Progenitor cell of endocrine pancreas (in vitro differentiated cells): ENCODE data around the gene SVOP. TPM values are rescaled to one million over a fixed set of nuclear protein-coding genes. Genes with fewer than 3 reads are reported as not detected.

Experiments
- DNase-seq: peaks from one replicate; pipeline ENCODE4 v3.0.0; 2021; ENCODE audit warnings: low spot score; ENCODE audit not compliant: unreplicated experiment
- H3K27ac Mint-ChIP-seq: 2 replicates; pipeline ENCODE4 v1.8.0; 2021; ENCODE audit warnings: mild to moderate bottlenecking, moderate library complexity, mixed read lengths
- H3K27me3 Mint-ChIP-seq: 2 replicates; pipeline ENCODE4 v1.8.0; 2021; ENCODE audit warnings: mixed read lengths
- H3K36me3 Mint-ChIP-seq: 2 replicates; pipeline ENCODE4 v1.8.0; 2022; ENCODE audit warnings: mixed read lengths; ENCODE audit not compliant: insufficient read depth
- H3K4me1 Mint-ChIP-seq: 2 replicates; pipeline ENCODE4 v1.8.0; 2021; ENCODE audit warnings: low read depth, mixed read lengths
- H3K4me3 Mint-ChIP-seq: 2 replicates; pipeline ENCODE4 v1.8.0; 2021; ENCODE audit warnings: low read depth, mild to moderate bottlenecking, moderate library complexity, mixed read lengths
- H3K9me3 Mint-ChIP-seq: 2 replicates; pipeline ENCODE4 v1.8.0; 2021; ENCODE audit warnings: low read depth, mixed read lengths
- total RNA-seq: library from RNA; stranded (reverse); gene quantifications from 2 replicates; pipeline ENCODE4 v1.2.1, GENCODE V29; 2021
- TF ChIP-seq, protein P1 (sequence below): fragments of 200-600 bp; sonication (generic); IDR thresholded peaks from one replicate; pipeline ENCODE4 v1.5.0; 2021; ENCODE audit warnings: antibody characterized with exemption, mild to moderate bottlenecking; ENCODE audit not compliant: unreplicated experiment

SVOP gene
- total RNA-seq, 1 donor from 2014 or later: 1.7 TPM

DNA sequence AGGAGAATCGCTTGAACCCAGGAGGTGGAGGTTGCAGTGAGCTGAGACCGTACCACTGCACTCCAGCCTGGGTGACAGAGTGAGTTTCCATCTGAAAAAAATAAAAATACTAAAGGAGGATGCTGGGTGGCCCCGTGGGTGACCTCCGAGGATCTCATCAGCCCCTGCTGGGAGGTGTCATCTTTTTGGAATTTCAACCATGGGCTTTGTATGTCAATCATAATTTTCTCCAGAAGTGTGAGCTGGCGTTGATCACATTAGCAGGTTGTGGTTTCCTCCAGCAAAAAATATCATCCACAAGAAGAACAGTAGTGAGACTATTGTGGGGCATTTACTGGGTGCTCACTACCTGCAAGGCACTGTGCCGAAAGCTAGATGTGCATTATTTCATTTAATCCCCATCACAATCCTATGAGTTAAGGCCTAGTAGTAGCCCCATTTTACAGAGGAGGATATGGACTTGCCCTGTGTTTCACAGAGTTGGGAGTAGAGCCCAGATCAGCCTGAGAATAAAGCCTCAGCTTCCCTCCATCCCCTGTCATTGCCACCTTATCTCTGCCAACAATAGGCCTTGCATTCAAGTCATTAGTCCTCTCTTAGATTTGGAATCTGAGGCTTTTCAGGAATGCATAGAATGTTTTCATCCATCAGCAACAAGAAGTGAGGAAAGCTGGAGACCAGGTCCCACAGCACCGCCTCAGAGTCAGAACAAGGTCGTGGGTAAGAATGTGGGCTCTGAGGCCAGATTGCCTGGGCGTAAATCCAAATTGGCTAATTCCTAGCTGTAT is 39.8 kb downstream of the SVOP start:
- TF ChIP-seq, protein P1, sequence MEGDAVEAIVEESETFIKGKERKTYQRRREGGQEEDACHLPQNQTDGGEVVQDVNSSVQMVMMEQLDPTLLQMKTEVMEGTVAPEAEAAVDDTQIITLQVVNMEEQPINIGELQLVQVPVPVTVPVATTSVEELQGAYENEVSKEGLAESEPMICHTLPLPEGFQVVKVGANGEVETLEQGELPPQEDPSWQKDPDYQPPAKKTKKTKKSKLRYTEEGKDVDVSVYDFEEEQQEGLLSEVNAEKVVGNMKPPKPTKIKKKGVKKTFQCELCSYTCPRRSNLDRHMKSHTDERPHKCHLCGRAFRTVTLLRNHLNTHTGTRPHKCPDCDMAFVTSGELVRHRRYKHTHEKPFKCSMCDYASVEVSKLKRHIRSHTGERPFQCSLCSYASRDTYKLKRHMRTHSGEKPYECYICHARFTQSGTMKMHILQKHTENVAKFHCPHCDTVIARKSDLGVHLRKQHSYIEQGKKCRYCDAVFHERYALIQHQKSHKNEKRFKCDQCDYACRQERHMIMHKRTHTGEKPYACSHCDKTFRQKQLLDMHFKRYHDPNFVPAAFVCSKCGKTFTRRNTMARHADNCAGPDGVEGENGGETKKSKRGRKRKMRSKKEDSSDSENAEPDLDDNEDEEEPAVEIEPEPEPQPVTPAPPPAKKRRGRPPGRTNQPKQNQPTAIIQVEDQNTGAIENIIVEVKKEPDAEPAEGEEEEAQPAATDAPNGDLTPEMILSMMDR: no peak
- Mint-ChIP-seq H3K36me3 (no peaks in the 10 kb centered on the region), H3K4me1 (no peaks in the 10 kb centered on the region), H3K9me3 (no peaks in the 10 kb centered on the region), H3K27me3 (peaks cover 16% of the 10 kb centered on the region), H3K4me3 (no peak overlapping the region), H3K27ac (no peak overlapping the region)
- no peak for DNase-seq

DNA sequence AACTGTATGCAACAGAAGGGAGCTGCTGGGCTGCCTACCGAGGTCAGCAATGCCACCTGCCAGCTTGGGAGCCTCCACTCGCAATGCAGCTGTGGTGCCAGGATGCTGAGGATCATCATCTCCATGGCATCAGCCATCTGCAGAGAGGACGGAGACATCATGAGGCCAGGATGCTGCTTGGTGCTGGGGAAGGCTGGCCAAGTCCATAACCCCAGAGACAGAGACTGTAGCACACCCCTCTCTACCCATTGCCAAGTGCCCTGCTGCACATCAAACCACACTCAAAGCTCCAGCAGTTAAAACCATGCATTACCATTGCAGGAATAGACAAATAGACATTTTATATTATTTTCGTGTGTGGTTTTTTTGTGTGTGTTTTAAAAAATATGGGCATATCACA is 43.5 kb downstream of the SVOP start:
- no peak overlapping the region for H3K4me3 Mint-ChIP-seq
- no peaks in the 10 kb centered on the region for H3K9me3 Mint-ChIP-seq
- H3K27ac Mint-ChIP-seq: no peak overlapping the region
- no peaks in the 10 kb centered on the region for H3K4me1 Mint-ChIP-seq
- TF ChIP-seq, protein P1: no peak
- no peaks in the 10 kb centered on the region for H3K36me3 Mint-ChIP-seq
- DNase-seq: no peak
- peaks cover 8% of the 10 kb centered on the region for H3K27me3 Mint-ChIP-seq

DNA sequence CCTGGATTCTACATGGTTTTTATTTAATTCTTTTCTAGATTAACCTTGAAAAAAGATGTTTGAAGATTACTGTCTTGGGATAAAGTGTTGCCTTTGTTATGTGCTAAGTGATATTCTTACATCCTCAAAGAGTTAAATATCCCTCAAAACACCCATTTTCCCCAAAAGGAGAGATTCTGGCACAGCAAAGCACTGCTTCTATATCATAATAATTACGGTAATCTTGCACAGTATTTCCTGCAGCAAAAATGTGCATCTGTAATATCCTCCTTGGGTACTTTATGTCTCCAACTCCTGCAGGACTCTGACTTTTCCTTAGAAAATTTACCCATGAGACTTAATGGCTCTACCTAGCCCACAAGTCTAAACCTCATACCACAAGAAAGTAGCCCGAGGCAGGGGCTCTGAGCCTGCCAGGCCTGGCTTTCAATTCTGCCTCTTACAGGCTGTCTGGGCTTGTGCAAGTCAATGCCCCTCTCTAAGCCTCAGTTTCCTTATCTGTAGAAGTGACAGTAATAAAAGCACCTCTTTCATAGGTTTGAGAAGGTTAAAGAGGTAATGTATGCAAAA is 45.8 kb downstream of the SVOP start:
- no peak overlapping the region for H3K27ac Mint-ChIP-seq
- TF ChIP-seq, protein P1: no peak
- DNase-seq: no peak
- H3K36me3 Mint-ChIP-seq: no peaks in the 10 kb centered on the region
- no peaks in the 10 kb centered on the region for H3K9me3 Mint-ChIP-seq
- H3K27me3 Mint-ChIP-seq: peaks cover 8% of the 10 kb centered on the region
- H3K4me3 Mint-ChIP-seq: no peak overlapping the region
- no peaks in the 10 kb centered on the region for H3K4me1 Mint-ChIP-seq

DNA sequence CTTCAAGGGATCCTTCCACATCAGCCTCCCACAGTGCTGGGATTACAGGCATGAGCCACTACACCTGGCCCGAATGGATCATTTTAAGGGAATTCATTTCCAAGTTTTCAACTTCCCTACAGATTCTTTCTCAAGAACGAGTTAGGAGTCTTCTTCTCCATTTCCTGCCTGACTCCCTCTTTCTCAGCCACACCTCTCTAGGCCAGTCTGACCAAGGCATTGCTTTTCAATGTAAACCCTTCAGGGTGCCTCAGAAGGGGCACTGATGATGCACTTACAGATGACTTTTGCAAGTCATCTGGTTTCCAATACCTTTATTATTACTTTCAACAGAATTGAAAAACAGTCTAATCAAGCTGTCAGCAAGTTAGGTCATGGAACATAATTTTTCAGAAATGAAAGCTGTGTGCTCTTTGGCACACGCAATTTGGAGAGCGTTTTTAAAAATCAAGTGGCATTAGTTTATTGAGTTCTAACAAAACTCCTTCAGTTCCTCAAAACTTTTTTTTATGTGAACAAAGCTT is 47.2 kb downstream of the SVOP start:
- no peaks in the 10 kb centered on the region for H3K9me3 Mint-ChIP-seq
- H3K27me3 Mint-ChIP-seq: peaks cover 8% of the 10 kb centered on the region
- H3K27ac Mint-ChIP-seq: no peak overlapping the region
- H3K4me1 Mint-ChIP-seq: no peaks in the 10 kb centered on the region
- no peak for DNase-seq
- TF ChIP-seq, protein P1: no peak
- H3K4me3 Mint-ChIP-seq: no peak overlapping the region
- H3K36me3 Mint-ChIP-seq: no peaks in the 10 kb centered on the region

DNA sequence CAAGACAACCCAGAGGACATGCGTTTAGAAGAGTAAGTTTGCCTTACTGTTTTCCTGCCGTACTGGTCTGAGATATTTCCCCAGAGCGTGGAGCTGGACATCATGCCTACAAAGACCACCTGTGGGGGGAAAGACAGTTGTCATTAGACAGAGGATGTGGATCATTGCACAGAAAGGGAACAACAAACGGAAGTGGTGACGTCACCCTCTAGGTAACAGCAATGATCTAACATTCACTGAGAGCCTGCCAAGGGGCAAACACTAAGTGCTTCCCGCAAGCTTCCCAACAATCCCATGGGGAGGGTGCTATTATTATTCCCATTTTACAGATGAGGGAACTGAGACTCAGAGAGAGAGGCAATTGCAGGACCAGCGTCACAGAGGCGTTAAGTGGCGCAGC is 48.5 kb downstream of the SVOP start:
- Mint-ChIP-seq H3K27me3 (no peaks in the 10 kb centered on the region), H3K36me3 (no peaks in the 10 kb centered on the region), H3K4me1 (no peaks in the 10 kb centered on the region), H3K4me3 (no peak overlapping the region), H3K9me3 (no peaks in the 10 kb centered on the region), H3K27ac (no peak overlapping the region)
- no peak for DNase-seq
- TF ChIP-seq, protein P1: no peak
